Sigmoid colon (tissue), 4 donors: ENCODE measurements around the gene DYNC1LI1.
"Not testable (repeated sequence)": the region's sequence is repeated elsewhere in the genome, so short reads cannot be mapped to it uniquely, and the experiment has no call there.

Source experiments
- CTCF ChIP-seq, 4 experiments: fragments of 450-650 bp in 3 of 4; fragments of 200-600 bp in 1 of 4; IDR thresholded peaks; one replicate each; pipeline ENCODE4 v1.5.1; 2016 to 2019; ENCODE audit warnings: antibody characterized with exemption in 4 of 4, mild to moderate bottlenecking in 3 of 4, moderate library complexity in 2 of 4
- EP300 ChIP-seq, 4 donors: sonication (generic); formaldehyde crosslinking; IDR thresholded peaks; one replicate each; pipeline ENCODE4 v1.6.1; 2017; ENCODE audit warnings: antibody characterized with exemption in 4 of 4
- POLR2A ChIP-seq, 2 donors: fragments of 450-650 bp; IDR thresholded peaks; one replicate each; pipeline ENCODE4 v1.6.1; 2016; ENCODE audit warnings: antibody characterized with exemption in 2 of 2, mild to moderate bottlenecking in 2 of 2, moderate library complexity in 2 of 2
- POLR2AphosphoS5 ChIP-seq, 4 donors: sonication (generic); formaldehyde crosslinking; IDR thresholded peaks; one replicate each; pipeline ENCODE4 v1.6.1; 2017; ENCODE audit warnings: antibody characterized with exemption in 4 of 4

GRCh38 chr3:32518921-32519320 is 51.7 kb downstream of the DYNC1LI1 start:
- TF ChIP-seq POLR2A, CTCF, POLR2AphosphoS5, EP300 (IDR thresholded peaks at IDR 0.05): not testable (repeated sequence)
